Activated CD8-positive, alpha-beta memory T cell treated with anti-CD3 and anti-CD28 coated beads for 4 hours (primary cell): ENCODE results near the gene SNX13.
A peak's percentile ranks its signal among the peaks of the same experiment; 100 is the strongest.

Experiments
- DNase-seq, 2 donors: peaks; one replicate each; pipeline ENCODE4 v3.0.0-alpha.2; 2020; ENCODE audit warnings: low read depth in 2 of 2

Gene SNX13

DNA sequence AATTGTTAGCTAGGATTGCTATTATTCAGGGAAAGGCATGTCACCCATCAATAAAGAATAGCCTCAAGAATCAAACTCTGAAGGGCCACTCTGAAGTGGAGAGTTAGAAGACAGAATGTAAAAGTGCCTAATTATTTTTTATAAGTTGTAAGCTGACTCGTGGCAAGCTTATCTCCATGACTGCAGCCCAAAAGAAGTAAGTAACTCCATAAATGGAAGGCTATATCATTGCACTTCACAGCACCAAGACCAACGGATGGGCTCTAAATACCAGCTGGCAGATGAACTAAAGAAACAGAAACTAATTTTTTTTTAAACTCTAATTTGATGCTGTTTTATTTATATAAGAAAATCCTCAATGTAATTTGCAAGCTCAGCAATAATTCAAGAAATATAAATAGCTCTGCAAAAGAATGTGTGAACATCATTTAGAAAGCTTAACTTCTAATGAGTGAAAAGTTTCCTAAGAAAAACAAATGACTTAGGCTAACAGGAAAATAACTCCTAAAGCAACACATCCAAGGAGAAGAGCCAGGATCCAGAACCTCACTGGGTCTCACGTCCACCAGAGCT, 165.5 kb downstream of the SNX13 start:
- no peak for DNase-seq

DNA sequence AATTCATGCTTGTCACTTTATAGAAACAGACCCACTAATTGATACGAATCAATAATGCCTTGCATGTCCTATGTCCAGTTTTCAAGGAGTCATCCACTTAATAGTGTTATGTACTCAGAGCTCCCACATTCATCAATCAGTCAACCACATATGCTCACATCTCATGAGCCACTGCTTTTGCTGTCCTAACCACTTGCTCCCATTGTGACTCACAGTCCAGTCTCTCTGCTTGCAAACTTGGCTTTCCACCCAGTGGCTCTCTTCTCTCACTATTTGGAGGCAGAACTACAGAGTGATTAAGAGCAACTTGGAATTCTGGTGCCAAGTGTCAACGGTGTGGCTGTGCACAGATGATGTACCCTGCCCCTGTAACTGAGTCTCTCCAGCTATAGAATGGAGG, 166.0 kb downstream of the SNX13 start:
- DNase-seq = no peak

- DNase-seq = no peak
These were observed 167.0 kb downstream of the SNX13 start for GRCh38 chr7:17773289-17773626.

DNA sequence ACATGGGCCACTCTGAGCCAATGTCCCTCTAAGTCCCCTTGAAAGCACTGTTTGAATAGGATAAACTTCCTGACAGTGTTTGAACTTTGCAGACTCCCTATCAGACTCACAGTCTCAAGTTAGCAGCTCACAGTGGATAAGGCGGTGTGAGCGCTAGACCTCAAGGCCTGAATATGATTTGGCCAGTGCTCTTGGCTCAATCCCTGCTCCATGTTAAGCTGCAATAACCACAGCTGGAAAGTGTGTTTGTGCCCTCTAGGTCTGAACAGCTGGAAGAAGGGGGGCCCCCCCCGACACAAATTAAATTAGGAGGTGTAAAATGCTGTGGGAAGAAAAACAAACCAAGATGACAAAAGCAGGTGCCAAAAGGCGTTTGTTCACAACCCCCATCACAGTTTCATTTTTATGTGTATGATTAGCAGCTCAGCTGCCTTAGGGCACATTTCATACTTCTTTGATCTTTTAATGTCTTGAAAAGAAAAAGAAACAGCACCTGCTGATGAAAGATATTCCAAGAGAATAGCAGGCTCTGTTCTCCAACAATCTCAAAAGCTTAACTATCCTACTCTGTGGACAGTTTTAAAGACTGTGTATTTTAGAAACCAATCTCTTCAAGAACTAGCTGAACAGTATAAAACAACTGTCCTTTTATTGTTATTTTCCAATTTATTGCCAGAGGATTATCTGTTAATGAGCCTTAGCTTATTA, 167.6 kb downstream of the SNX13 start:
- DNase-seq = no peak

DNA sequence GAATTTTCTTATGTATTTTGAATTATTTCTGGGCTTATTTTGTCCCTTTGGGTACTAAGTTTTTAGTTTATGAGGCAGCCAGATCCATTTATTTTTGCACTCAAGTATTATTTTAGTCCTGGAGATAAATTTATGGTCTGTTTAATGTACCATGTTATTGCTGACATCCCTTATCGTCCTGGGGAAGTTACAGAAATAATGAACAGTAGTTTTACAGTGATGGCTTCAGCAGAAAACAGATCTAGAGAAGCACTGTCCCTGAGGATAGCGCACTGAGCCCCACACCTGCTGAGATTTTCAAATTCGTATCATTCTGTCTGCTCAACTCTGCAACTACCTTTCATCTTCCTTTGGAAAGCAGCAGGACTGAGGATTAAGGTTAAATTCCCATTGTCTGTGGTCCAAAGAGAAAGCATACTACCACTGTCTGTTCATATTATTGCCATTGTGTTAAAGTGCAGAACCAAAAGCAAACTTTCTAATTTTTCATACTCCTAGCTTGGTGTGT, 168.3 kb downstream of the SNX13 start:
- no peak for DNase-seq

GRCh38 chr7:17770710-17771375, 169.5 kb downstream of the SNX13 start:
- no peak for DNase-seq

DNA sequence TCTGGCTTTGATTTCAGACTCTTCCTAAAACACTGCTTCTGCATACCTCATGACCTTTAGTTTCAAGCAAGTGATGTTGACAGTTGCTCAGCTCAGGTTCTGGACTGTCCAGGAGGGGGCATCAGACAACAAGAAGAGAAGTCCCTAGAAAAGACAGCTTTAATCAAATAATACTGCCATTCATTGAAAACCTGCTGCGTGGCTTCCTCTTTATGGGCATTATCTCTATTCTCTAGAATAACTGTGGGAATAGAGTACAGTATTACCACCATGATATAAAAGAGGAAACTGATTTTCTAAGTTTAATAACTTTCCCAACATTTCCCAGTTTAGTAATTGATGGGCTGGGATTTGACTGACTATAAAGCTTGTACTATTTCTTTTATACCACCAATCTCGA, 170.4 kb downstream of the SNX13 start:
- peak in 1 of 2 donors; percentile 5 for DNase-seq

DNA sequence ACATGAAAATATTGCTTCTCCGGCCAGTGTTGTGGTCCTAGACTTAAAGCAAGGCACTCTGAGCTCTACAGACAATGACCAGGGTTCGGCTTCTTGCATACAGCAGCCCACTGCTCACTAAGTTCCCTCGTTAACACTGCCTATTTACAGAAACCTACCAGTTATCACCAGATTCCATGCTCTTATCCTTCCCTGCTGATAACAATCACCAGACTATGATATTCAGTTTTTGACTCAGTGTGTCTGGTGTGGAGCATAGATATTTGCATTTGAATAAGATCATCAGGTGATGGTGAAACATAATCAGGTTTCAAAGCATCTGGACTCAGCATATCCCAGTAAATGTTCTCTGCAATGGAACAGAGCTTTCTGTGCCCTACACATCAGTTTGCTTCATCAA, 182.3 kb downstream of the SNX13 start:
- no peak for DNase-seq

GRCh38 chr7:17746020-17746530, 194.2 kb downstream of the SNX13 start:
- DNase-seq = no peak

- no peak for DNase-seq
These were observed 194.7 kb downstream of the SNX13 start for GRCh38 chr7:17745610-17746009.

- no peak for DNase-seq
These were observed 197.0 kb downstream of the SNX13 start for GRCh38 chr7:17743316-17743715.

- no peak for DNase-seq
These were observed 198.9 kb downstream of the SNX13 start for GRCh38 chr7:17741426-17741825.
